ENCODE results near the gene TBXA2R.
A peak's percentile ranks its signal among the peaks of the same experiment; 100 is the strongest.
"Not testable (repeated sequence)": the region's sequence is repeated elsewhere in the genome, so short reads cannot be mapped to it uniquely, and the experiment has no call there.

The TBXA2R gene

DNA sequence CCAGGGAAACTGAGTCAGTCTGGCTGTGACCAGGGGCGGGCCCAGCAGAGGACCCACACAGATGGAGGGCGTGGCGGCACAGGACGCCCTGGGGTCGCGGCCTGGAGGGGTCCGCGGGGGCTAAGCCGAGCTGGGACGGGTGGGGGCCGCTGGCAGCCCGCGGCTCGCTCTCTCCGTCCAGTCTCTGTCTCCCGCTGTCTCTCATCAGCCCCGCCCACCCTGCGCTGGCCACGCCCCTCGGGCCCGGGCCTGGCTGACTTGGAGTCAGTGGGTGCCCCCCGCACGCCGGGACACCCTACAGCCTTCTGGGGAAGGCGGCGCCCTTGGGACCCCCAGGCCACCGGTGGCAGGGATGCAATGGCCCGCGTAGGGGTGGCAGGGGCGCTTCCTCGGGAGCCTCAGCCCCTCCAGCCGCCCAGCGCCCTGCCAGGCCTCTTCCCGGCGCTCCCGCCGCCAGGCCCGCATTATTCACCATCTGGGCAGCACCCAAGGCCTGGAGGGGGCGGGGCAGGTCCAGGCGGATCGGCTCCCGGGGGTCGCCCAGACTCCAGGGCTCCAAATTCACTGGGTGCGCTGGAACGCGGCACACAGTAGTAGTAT lies at the start of gene TBXA2R:
Gene TBXA2R (minus strand): TSS at position 186 of the 600 bp plus-strand sequence. CDS start 6,241 bp downstream, outside the sequence.
- Mint-ChIP-seq H3K27me3 (no peaks in the 10 kb centered on the region), H3K9me3 (no peaks in the 10 kb centered on the region), H3K36me3 (ENCODE audit: low read depth) (peaks cover 6% of the 10 kb centered on the region), H3K27ac (no peak within 1 kb of the TSS), H3K4me1 (ENCODE audit: low read depth) (peaks cover 8% of the 10 kb centered on the region), H3K4me3 (peak within 1 kb of the TSS; percentile 39)

DNA sequence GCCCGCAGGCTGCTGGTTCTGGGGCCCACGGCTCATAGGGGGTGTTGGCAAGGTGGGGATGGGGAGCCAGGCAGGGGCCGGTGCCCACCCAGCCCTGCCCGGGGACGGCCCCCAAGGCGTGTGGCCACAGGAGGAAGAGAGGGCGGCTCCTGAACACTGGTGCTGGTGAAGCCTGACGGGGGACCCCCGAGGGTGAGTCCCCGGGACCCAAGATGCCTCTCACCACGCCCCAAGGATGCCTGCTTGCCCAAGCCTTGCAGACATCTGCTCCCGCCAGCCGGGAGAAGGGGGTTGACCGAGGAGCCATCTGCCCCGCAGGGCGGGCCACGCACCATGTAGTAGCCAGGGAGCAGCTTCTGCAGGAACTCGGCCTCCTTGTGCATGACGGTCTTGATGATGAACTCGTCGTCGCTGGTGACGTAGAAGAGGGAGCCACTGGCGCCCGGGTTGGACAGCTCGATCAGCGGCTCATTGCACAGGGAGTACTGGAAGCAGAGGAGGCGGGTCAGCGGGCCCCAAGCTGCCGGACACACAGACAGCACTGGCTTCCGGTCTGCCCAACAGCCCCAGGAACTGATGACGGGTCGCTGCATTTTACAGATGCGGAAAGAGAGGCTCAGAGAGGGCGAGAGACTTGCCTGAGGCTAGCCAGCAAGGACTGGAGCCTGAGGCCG lies 49.5 kb upstream of the TBXA2R start:
- no peaks in the 10 kb centered on the region for H3K27me3 Mint-ChIP-seq

DNA sequence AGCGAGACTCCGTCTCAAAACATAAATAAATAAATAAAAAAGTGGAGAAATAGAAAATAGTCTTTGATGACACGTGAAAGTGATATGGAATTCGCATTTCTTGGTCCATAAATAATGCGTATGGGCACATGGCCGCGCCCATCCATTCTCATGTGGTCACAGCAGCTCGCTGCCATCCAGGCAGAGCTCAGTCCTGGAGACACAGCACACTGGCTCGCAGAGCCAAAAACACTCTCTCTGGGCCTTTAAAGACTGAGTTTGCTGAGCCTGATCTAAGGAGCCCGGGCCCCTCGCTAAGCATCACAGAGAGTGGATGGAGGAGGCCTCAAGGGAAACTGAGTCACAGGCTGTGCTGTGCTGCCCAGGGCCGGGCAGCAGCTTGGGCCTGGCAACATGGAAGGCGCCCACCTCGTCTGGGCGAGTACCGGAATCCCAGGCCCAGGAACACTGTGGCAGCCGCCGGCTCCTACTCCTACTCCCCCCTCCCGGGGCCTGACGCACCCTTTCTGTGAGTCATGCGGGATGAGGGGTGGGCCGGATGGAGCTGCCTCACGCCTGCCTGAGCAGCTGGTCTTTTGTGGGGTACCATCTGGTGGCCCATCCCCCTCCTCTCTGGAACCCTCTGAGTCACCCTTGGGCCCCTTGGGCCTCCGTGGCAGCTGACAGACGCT lies 48.9 kb upstream of the TBXA2R start:
- peaks cover 11% of the 10 kb centered on the region for H3K36me3 Mint-ChIP-seq (ENCODE audit: low read depth)
- H3K4me1 Mint-ChIP-seq (ENCODE audit: low read depth) = no peaks in the 10 kb centered on the region
- H3K27me3 Mint-ChIP-seq = no peaks in the 10 kb centered on the region
- H3K27ac Mint-ChIP-seq = no peak overlapping the region
- no peaks in the 10 kb centered on the region for H3K9me3 Mint-ChIP-seq
- no peak overlapping the region for H3K4me3 Mint-ChIP-seq

More for the DNA sequence above, 49.5 kb upstream of the TBXA2R start:
- no peak overlapping the region for H3K4me3 Mint-ChIP-seq
- no peak overlapping the region for H3K27ac Mint-ChIP-seq
- H3K9me3 Mint-ChIP-seq = no peaks in the 10 kb centered on the region
- no peaks in the 10 kb centered on the region for H3K4me1 Mint-ChIP-seq (ENCODE audit: low read depth)
- H3K36me3 Mint-ChIP-seq (ENCODE audit: low read depth) = peaks cover 16% of the 10 kb centered on the region

DNA sequence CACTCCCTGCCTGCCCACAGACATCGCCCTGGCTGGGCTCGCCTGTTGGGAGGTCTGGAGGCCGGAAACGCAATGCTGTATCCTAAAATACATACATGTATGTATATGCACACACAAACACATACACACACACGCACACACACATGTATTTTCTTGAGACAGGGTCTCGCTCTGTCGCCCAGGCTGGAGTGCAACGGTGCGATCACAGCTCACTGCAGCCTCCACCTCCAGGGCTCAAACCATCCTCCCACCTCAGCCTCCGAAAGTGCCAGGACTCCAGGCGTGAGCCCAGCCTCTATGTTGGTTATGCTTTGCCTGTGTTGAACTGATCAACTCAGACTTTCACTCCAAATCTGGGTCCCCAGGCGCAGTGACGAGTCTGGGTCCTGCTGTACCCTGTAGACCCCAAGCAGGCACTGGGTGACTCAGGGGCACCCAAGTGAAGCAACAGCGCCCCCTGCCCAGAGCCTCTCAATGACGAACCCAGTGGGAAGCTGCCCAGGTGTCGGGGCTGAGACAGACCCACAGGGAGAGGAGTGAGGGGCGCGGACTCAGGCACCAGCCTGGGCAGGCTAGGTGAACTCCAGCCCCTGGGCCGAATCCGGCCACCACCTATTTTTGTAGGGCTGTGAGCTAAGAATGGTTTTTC lies 47.3 kb upstream of the TBXA2R start:
- peaks cover 11% of the 10 kb centered on the region for H3K36me3 Mint-ChIP-seq (ENCODE audit: low read depth)
- no peaks in the 10 kb centered on the region for H3K9me3 Mint-ChIP-seq
- H3K4me1 Mint-ChIP-seq (ENCODE audit: low read depth) = no peaks in the 10 kb centered on the region
- no peak overlapping the region for H3K4me3 Mint-ChIP-seq
- no peaks in the 10 kb centered on the region for H3K27me3 Mint-ChIP-seq
- H3K27ac Mint-ChIP-seq = no peak overlapping the region

DNA sequence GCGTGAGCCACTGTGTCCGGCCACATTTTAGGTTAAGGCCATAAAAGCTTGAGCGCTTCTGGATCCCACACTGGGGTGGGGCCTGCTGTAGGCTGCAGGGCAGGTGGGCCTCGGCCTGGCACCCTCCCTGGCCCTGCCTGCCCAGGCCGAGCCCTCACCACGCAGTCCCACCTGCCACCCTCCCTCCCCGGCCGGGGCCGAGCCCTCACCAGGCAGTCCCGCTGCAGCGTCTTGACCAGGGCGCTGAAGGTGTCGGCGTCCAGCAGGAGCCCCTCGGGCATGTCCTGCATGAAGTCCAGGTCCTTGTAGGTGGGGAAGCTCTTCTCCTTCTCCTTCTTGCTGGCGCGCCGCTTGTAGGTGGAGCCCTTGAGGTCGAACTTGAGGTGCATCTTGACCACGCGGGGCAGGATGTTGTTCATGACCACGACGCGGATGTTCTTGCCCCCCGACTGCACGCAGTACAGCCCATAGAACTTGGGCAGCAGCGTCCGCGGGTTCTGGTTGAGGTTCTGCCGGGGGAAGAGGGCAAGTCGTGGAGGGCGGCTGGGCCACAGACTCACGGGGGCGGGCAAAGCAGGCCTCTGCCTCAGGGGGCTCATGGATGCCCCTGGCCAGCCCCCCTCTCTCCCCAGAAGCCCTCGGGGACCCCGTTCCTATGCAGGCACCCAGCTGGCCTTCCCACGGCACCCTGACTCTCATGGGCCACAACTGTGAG lies 46.6 kb upstream of the TBXA2R start:
- H3K9me3 Mint-ChIP-seq = no peaks in the 10 kb centered on the region

DNA sequence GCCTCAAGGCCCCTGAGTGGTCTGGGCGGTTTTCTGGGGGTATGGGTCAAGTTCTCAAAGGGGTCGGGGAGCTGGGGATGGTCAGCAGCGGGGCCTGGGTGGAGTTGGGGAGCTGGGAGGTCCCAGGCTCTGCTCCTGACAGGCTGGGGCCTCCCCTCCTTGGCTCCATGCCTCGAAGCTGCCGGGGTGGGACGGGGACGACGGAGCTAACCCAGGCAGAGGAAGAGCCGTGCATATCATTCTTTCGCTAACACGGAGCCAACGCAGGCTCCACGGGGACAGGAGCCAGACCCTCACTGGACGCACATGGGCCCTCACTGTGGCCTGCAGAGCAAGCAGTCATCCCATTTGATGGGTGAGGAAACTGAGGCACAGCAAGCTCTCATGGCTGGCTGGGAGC lies 45.7 kb upstream of the TBXA2R start:
- H3K4me3 Mint-ChIP-seq = no peak overlapping the region
- peaks cover 7% of the 10 kb centered on the region for H3K36me3 Mint-ChIP-seq (ENCODE audit: low read depth)
- H3K27me3 Mint-ChIP-seq = no peaks in the 10 kb centered on the region
- H3K27ac Mint-ChIP-seq = no peak overlapping the region
- H3K4me1 Mint-ChIP-seq (ENCODE audit: low read depth) = no peaks in the 10 kb centered on the region
- no peaks in the 10 kb centered on the region for H3K9me3 Mint-ChIP-seq

More for the DNA sequence above, 46.6 kb upstream of the TBXA2R start:
- H3K27ac Mint-ChIP-seq = no peak overlapping the region
- H3K4me3 Mint-ChIP-seq = no peak overlapping the region
- peaks cover 11% of the 10 kb centered on the region for H3K36me3 Mint-ChIP-seq (ENCODE audit: low read depth)
- H3K27me3 Mint-ChIP-seq = no peaks in the 10 kb centered on the region
- no peaks in the 10 kb centered on the region for H3K4me1 Mint-ChIP-seq (ENCODE audit: low read depth)

DNA sequence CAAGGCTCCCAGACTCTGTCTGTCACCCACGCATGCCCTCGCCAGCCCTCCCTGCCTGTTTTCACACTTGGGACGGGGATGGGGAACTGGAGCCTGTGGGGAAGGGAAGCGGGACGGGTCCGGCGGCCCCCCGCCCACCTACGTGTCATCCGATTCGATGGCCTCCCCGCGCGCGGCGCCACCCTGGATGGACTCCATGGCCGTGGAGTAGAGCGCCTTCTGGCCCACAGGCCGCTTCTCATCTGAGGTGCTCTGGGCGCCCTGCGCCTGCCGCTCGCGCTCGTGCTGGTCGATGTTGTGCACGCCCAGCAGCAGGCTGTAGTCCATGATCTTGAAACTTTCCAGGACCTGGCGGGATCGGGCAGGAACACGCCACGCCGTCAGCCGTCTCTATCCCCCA lies 45.0 kb upstream of the TBXA2R start:
- no peak overlapping the region for H3K4me3 Mint-ChIP-seq
- no peaks in the 10 kb centered on the region for H3K4me1 Mint-ChIP-seq (ENCODE audit: low read depth)
- no peak overlapping the region for H3K27ac Mint-ChIP-seq
- H3K36me3 Mint-ChIP-seq (ENCODE audit: low read depth) = no peaks in the 10 kb centered on the region
- H3K9me3 Mint-ChIP-seq = no peaks in the 10 kb centered on the region
- no peaks in the 10 kb centered on the region for H3K27me3 Mint-ChIP-seq

DNA sequence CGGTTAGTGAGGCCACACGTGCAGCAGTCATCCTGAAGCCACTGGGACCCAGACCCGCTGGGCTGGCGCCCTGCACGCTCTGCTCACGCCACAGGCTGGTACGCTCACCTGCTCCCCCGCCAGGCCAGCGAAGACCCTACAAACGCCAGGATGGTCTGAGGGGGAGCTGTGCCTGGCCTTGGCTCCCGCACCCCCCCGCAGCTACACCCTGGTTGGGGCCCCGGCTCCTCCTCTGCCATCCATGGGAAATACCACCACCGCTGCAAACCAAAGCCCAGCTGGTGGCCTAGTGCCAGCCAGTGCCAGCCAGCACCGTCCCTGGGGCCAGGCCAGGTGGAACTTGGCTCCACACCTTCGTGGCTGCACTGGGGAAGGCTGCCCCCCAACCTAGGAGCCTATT lies 43.2 kb upstream of the TBXA2R start:
- Mint-ChIP-seq H3K27me3 (no peaks in the 10 kb centered on the region), H3K36me3 (ENCODE audit: low read depth) (no peaks in the 10 kb centered on the region), H3K9me3 (no peaks in the 10 kb centered on the region), H3K4me3 (no peak overlapping the region), H3K27ac (no peak overlapping the region), H3K4me1 (ENCODE audit: low read depth) (no peaks in the 10 kb centered on the region)

DNA sequence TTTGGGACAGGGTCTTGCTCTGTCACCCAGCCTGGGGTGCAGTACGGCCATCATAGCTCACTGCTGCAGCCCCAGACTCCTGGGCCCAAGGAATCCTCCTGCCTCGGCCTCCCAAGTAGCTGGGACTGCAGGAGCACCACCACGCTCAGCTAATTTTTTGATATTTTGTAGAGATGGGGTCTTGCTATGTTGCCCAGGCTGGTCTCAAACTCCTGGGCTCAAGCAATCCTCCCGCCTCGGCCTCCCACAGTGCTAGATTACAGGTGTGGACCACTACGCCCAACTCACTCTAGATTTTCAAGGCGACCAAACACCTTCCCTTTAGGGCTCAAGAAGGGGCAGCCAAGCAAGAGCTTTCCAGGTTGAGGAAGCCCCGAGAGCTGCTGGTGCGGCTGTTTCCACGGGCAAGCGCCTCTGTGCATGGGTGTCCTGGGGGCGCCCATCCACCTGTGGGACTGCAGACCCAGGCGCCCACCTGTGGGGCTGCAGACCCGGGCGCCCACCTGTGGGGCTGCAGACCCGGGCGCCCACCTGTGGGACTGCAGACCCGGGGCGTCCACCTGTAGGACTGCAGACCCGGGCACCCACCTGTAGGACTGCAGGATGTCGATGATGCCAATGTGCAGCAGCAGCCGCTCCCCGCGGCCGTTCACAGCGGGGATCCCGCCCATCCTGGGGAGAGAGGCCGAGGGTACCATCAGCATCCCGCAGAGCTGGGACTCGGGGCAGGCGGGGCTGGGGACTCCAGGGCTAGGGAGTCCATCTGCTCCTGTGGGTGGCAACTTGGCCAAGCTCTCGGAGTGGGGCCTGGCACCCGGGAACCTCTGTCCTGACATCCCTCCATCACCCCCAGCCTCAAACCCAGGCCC lies 41.6 kb upstream of the TBXA2R start:
- Mint-ChIP-seq H3K36me3 (ENCODE audit: low read depth) (peaks cover 2% of the 10 kb centered on the region), H3K27ac (no peak overlapping the region), H3K27me3 (no peaks in the 10 kb centered on the region), H3K4me3 (no peak overlapping the region), H3K9me3 (no peaks in the 10 kb centered on the region), H3K4me1 (ENCODE audit: low read depth) (no peaks in the 10 kb centered on the region)

DNA sequence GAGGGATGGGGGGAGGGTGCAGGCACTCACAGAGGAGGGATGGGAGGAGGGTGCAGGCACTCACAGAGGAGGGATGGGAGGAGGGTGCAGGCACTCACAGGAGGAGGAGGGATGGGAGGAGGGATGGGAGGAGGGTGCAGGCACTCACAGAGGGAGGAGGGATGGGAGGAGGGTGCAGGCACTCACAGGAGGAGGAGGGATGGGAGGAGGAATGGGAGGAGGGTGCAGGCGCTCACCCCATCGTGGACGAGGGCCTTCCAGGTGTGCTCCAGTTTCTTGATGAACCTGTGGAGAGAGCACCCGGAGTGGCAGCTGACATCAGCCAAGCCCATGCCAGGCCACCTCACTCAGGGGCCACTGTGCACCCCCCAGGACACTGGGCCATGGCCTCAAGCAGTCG lies 40.4 kb upstream of the TBXA2R start:
- H3K27ac Mint-ChIP-seq; H3K27me3 Mint-ChIP-seq; H3K4me3 Mint-ChIP-seq; H3K36me3 Mint-ChIP-seq (ENCODE audit: low read depth); H3K9me3 Mint-ChIP-seq; H3K4me1 Mint-ChIP-seq (ENCODE audit: low read depth): not testable (repeated sequence)

DNA sequence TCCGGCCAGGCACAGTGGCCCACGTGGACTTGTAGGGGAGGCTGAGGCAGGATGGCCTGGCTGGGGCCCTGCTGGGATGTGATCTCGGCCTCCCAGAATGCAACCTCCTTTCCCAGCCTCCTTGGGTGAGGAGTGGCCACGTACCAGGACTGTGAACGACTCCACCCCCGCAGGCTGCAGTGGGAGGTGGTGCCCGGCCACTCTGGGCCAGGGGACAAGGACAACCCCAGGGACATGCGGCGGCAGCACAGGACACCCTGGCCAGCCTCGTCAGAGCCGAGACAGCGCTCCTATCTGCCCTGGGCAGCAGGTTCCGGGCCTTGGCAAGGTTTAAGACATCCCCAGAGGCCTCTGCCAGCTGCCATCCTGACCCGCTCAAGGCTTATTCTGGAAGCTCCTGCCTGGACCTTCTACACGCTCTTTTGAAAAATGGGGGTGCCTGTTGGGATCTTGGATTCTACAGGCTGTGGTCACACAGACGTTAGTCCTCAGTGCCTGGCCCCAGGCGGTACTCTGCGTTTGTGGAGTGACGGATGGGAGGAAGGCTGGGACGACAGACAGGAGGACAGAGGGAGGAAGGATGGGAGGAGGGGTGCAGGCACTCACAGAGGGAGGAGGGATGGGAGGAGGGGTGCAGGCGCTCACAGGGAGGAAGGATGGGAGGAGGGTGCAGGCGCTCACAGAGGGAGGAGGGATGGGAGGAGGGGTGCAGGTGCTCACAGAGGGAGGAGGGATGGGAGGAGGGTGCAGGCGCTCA lies 39.8 kb upstream of the TBXA2R start:
- Mint-ChIP-seq H3K9me3 (no peaks in the 10 kb centered on the region), H3K36me3 (ENCODE audit: low read depth) (peaks cover 4% of the 10 kb centered on the region), H3K4me1 (ENCODE audit: low read depth) (no peaks in the 10 kb centered on the region), H3K4me3 (no peak overlapping the region), H3K27me3 (no peaks in the 10 kb centered on the region), H3K27ac (no peak overlapping the region)

DNA sequence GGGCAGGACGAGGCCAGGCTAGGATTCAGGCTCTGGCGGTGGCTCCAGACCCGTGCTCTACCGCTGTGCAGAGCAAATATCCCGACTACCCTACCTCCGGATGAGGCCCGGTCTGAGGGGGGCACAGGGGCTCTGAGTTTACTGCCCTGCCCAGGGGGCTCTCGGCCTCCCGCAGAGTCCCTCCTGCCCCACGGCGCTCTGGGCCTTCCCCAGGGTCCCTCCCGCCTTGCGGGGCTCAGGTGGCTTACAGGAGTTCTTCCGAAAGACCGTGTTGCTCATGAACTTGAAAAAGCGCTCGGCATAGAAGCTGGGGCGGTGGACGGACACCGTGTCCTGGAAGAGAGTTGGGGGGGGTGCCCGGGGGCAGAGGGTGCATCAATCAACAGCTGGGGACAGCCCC lies 39.1 kb upstream of the TBXA2R start:
- Mint-ChIP-seq H3K27ac (no peak overlapping the region), H3K27me3 (no peaks in the 10 kb centered on the region), H3K4me3 (no peak overlapping the region), H3K9me3 (no peaks in the 10 kb centered on the region), H3K4me1 (ENCODE audit: low read depth) (no peaks in the 10 kb centered on the region), H3K36me3 (ENCODE audit: low read depth) (peaks cover 4% of the 10 kb centered on the region)

DNA sequence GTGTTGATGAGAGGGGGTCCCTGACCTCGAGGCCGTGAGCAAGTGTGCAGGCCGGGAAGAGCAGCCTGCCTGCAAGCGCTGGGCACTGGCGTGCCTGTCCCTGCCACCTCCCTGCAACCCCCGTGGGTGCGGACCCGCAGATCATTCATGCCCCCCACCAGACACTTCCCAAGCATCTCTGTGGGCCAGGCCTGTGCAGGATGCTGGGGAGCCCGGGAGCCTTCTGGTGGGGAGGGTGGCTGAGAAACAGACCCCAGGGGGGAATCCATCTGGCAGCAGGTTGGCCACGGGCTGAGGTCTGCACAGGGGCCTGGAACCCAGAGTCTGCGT lies 38.4 kb upstream of the TBXA2R start:
- Mint-ChIP-seq H3K36me3 (ENCODE audit: low read depth) (peaks cover 5% of the 10 kb centered on the region), H3K4me1 (ENCODE audit: low read depth) (no peaks in the 10 kb centered on the region), H3K27me3 (no peaks in the 10 kb centered on the region), H3K27ac (no peak overlapping the region), H3K4me3 (no peak overlapping the region), H3K9me3 (no peaks in the 10 kb centered on the region)
